ENCODE data around the gene LYPD4.

- TF ChIP-seq POLR2A (IDR thresholded peaks at IDR 0.05), result no peak
- peak; percentile 33 to 69 (median 56) for TF ChIP-seq CTCF (IDR thresholded peaks at IDR 0.05)
These were observed 51.7 kb downstream of the LYPD4 start for GRCh38 chr19:41792513-41793413.
